ENCODE measurements around the gene CALHM6. TPM values are rescaled to one million over a fixed set of nuclear protein-coding genes. Genes with fewer than 3 reads are reported as not detected.

Gene CALHM6
- total RNA-seq, 4 donors from 2014 or later = 0.76 to 4.1 (median 1.2) TPM; not detected in 1

DNA sequence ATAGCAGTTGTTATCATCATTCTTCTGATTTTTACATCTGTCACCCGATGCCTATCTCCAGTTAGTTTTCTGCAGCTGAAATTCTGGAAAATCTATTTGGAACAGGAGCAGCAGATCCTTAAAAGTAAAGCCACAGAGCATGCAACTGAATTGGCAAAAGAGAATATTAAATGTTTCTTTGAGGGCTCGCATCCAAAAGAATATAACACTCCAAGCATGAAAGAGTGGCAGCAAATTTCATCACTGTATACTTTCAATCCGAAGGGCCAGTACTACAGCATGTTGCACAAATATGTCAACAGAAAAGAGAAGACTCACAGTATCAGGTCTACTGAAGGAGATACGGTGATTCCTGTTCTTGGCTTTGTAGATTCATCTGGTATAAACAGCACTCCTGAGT lies 2.1 kb downstream of the CALHM6 start:
- H3K4me1 ChIP-seq = peaks cover 11% of the 10 kb centered on the region
- H3K27ac ChIP-seq = no peak overlapping the region
- H3K9me3 ChIP-seq = no peaks in the 10 kb centered on the region
- H3K4me3 ChIP-seq = no peak overlapping the region
- DNase-seq (ENCODE audit: low spot score in 2 of 2) = no peak
- no peaks in the 10 kb centered on the region for H3K36me3 ChIP-seq
- 91% methylated on average over 4 of the region's 4 CpGs for WGBS
- H3K27me3 ChIP-seq = peaks cover 34% of the 10 kb centered on the region
- TF ChIP-seq POLR2AphosphoS5 (IDR thresholded peaks at IDR 0.05) (no peak), POLR2A (IDR thresholded peaks at IDR 0.05) (no peak), EP300 (IDR thresholded peaks at IDR 0.05) (no peak)
- TF ChIP-seq, protein P1, sequence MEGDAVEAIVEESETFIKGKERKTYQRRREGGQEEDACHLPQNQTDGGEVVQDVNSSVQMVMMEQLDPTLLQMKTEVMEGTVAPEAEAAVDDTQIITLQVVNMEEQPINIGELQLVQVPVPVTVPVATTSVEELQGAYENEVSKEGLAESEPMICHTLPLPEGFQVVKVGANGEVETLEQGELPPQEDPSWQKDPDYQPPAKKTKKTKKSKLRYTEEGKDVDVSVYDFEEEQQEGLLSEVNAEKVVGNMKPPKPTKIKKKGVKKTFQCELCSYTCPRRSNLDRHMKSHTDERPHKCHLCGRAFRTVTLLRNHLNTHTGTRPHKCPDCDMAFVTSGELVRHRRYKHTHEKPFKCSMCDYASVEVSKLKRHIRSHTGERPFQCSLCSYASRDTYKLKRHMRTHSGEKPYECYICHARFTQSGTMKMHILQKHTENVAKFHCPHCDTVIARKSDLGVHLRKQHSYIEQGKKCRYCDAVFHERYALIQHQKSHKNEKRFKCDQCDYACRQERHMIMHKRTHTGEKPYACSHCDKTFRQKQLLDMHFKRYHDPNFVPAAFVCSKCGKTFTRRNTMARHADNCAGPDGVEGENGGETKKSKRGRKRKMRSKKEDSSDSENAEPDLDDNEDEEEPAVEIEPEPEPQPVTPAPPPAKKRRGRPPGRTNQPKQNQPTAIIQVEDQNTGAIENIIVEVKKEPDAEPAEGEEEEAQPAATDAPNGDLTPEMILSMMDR (IDR thresholded peaks at IDR 0.05) = no peak

- Histone ChIP-seq H3K36me3 (no peaks in the 10 kb centered on the region), H3K9me3 (no peaks in the 10 kb centered on the region), H3K27me3 (peaks cover 28% of the 10 kb centered on the region), H3K4me1 (peaks cover 11% of the 10 kb centered on the region), H3K4me3 (no peak overlapping the region), H3K27ac (no peak overlapping the region)
- WGBS = 57% methylated on average over 5 of the region's 5 CpGs
- no peak for DNase-seq (ENCODE audit: low spot score in 2 of 2)
- TF ChIP-seq POLR2AphosphoS5 (IDR thresholded peaks at IDR 0.05) = no peak
- TF ChIP-seq, protein P1 (IDR thresholded peaks at IDR 0.05) = no peak
- no peak for TF ChIP-seq EP300 (IDR thresholded peaks at IDR 0.05)
- no peak for TF ChIP-seq POLR2A (IDR thresholded peaks at IDR 0.05)
Observed at GRCh38 chr6:116465246-116465645, 4.1 kb downstream of the CALHM6 start.

GRCh38 chr6:116467096-116467495 lies 5.9 kb downstream of the CALHM6 start:
- Histone ChIP-seq H3K36me3 (no peaks in the 10 kb centered on the region), H3K9me3 (no peaks in the 10 kb centered on the region), H3K4me3 (no peak overlapping the region), H3K27ac (no peak overlapping the region), H3K27me3 (peaks cover 24% of the 10 kb centered on the region), H3K4me1 (peaks cover 5% of the 10 kb centered on the region)
- TF ChIP-seq POLR2A (IDR thresholded peaks at IDR 0.05) = no peak
- no peak for TF ChIP-seq POLR2AphosphoS5 (IDR thresholded peaks at IDR 0.05)
- TF ChIP-seq, protein P1 (IDR thresholded peaks at IDR 0.05) = no peak
- no peak for TF ChIP-seq EP300 (IDR thresholded peaks at IDR 0.05)
- 82% methylated on average over 1 of the region's 1 CpG for WGBS
- DNase-seq (ENCODE audit: low spot score in 2 of 2) = no peak

DNA sequence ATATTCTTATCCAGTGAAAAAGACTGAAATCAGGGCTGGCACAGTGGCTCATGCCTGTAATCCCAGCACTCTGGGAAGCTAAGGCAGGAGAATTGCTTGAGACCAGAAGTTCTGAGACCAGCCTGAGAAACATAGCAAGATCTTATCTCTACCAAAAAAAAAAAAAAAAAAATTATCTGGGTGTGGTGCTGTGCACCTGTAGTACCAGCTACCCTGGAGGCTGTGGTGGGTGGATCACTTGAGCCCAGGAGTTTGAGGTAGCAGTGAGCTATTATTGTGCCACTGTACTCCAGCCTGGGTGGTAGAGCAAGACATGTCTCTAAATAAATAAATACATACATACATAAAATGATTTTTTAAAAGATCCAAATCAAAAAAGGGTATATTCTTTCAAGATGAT lies 6.3 kb downstream of the CALHM6 start:
- TF ChIP-seq POLR2A (IDR thresholded peaks at IDR 0.05) (no peak), POLR2AphosphoS5 (IDR thresholded peaks at IDR 0.05) (no peak), EP300 (IDR thresholded peaks at IDR 0.05) (no peak)
- TF ChIP-seq, protein P1 (IDR thresholded peaks at IDR 0.05) = no peak
- no peaks in the 10 kb centered on the region for H3K36me3 ChIP-seq

DNA sequence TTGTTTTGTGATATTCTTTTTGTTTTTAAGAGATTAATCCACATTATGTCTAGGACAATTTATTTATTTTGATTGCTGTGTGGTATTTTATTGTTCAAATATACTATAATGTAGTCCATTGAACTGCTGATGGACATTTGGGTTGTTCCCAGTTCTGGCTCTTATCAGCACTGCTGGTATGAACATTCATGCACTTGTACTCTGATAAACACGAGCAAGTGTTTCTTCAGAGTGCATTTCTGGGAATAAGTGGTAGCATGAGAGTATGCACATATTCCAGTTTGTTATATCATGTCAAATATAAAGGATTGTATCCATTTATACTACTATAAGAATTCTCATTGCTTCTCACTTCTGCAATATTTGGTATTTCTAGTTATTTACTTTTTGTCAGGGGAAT lies 7.1 kb downstream of the CALHM6 start:
- TF ChIP-seq POLR2AphosphoS5 (IDR thresholded peaks at IDR 0.05) = no peak
- TF ChIP-seq POLR2A (IDR thresholded peaks at IDR 0.05) = no peak
- TF ChIP-seq, protein P1 (IDR thresholded peaks at IDR 0.05) = no peak
- TF ChIP-seq EP300 (IDR thresholded peaks at IDR 0.05) = no peak
- Histone ChIP-seq H3K27me3 (peaks cover 14% of the 10 kb centered on the region), H3K36me3 (no peaks in the 10 kb centered on the region), H3K4me1 (no peaks in the 10 kb centered on the region), H3K4me3 (no peak overlapping the region), H3K27ac (no peak overlapping the region), H3K9me3 (no peaks in the 10 kb centered on the region)
- DNase-seq (ENCODE audit: low spot score in 2 of 2) = no peak
- WGBS = 72% methylated on average over 1 of the region's 1 CpG

More for the DNA sequence above, 6.3 kb downstream of the CALHM6 start:
- Histone ChIP-seq H3K4me1 (peaks cover under 1% of the 10 kb centered on the region), H3K9me3 (no peaks in the 10 kb centered on the region), H3K27ac (no peak overlapping the region), H3K4me3 (no peak overlapping the region), H3K27me3 (peaks cover 19% of the 10 kb centered on the region)
- no peak for DNase-seq (ENCODE audit: low spot score in 2 of 2)
